NCI-H2171 treated with DMSO at 0.1 percent for 48 hours (cell line): ENCODE measurements around the gene ZBTB44.
"Not testable (repeated sequence)": the region's sequence is repeated elsewhere in the genome, so short reads cannot be mapped to it uniquely, and the experiment has no call there.

Source experiments
- DNase-seq: peaks from one replicate; lab custom pipeline; 2025; lab: John Stamatoyannopoulos, UW

Gene ZBTB44

GRCh38 chr11:130312046-130312445 is 2.7 kb downstream of the ZBTB44 start:
- no peak for DNase-seq

- no peak for DNase-seq
These were observed 4.1 kb downstream of the ZBTB44 start for GRCh38 chr11:130310622-130311021.

- DNase-seq, result no peak
These were observed 5.8 kb downstream of the ZBTB44 start for GRCh38 chr11:130308886-130309285.

- no peak for DNase-seq
These were observed 6.7 kb downstream of the ZBTB44 start for GRCh38 chr11:130308059-130308458.

- no peak for DNase-seq
These were observed 10.1 kb downstream of the ZBTB44 start for GRCh38 chr11:130304651-130305050.

- DNase-seq, result no peak
These were observed 13.7 kb downstream of the ZBTB44 start for GRCh38 chr11:130301002-130301401.

- DNase-seq, result no peak
These were observed 14.2 kb downstream of the ZBTB44 start for GRCh38 chr11:130300567-130300966.

- DNase-seq, result no peak
These were observed 14.7 kb downstream of the ZBTB44 start for GRCh38 chr11:130299978-130300377.

- no peak for DNase-seq
These were observed 19.1 kb downstream of the ZBTB44 start for GRCh38 chr11:130295657-130296056.

- no peak for DNase-seq
These were observed 32.6 kb downstream of the ZBTB44 start for GRCh38 chr11:130282111-130282510.

GRCh38 chr11:130281341-130281740 is 33.4 kb downstream of the ZBTB44 start:
- not testable (repeated sequence) for DNase-seq

- DNase-seq, result no peak
These were observed 34.7 kb downstream of the ZBTB44 start for GRCh38 chr11:130279989-130280388.

- DNase-seq, result no peak
These were observed 36.0 kb downstream of the ZBTB44 start for GRCh38 chr11:130278745-130279144.

GRCh38 chr11:130278151-130278550 is 36.6 kb downstream of the ZBTB44 start:
- DNase-seq, result no peak

- no peak for DNase-seq
These were observed 42.4 kb downstream of the ZBTB44 start for GRCh38 chr11:130272336-130272735.

GRCh38 chr11:130269326-130269943 is 45.3 kb downstream of the ZBTB44 start:
- DNase-seq, result no peak

GRCh38 chr11:130263351-130263750 is 51.4 kb downstream of the ZBTB44 start:
- DNase-seq, result no peak

- DNase-seq, result no peak
These were observed 52.3 kb downstream of the ZBTB44 start for GRCh38 chr11:130262424-130262823.

GRCh38 chr11:130261571-130261970 is 53.1 kb downstream of the ZBTB44 start:
- no peak for DNase-seq

GRCh38 chr11:130260742-130261141 is 54.0 kb downstream of the ZBTB44 start:
- no peak for DNase-seq

- DNase-seq, result no peak
These were observed 54.6 kb downstream of the ZBTB44 start for GRCh38 chr11:130260080-130260627.

GRCh38 chr11:130251763-130252162 is 63.0 kb downstream of the ZBTB44 start:
- DNase-seq, result not testable (repeated sequence)

- not testable (repeated sequence) for DNase-seq
These were observed 64.8 kb downstream of the ZBTB44 start for GRCh38 chr11:130249929-130250328.

- DNase-seq, result no peak
These were observed 65.3 kb downstream of the ZBTB44 start for GRCh38 chr11:130249371-130249770.
